H1 (cell line): ENCODE measurements around the gene ADRA2A. TPM values are rescaled to one million over a fixed set of nuclear protein-coding genes. Genes with fewer than 3 reads are reported as not detected.

Experiments used
- CTCF ChIA-PET: fragments of 300-600 bp; sonication (Branson Sonifier 250); formaldehyde crosslinking; loops from one replicate; lab custom pipeline; 2021; ENCODE audit not compliant: partially characterized antibody; lab: Charles Lee
- POLR2A ChIA-PET: fragments of 300-600 bp; sonication (Branson Sonifier 250); formaldehyde crosslinking; loops from one replicate; lab custom pipeline; 2021; ENCODE audit warnings: inconsistent platforms; ENCODE audit not compliant: partially characterized antibody; lab: Charles Lee
- DNase-seq, 2 experiments: peaks; one replicate each; pipeline versions ENCODE4 v3.0.0 to v3.0.0-alpha.2; 2010 to 2022; ENCODE audit warnings: low spot score in 2 of 2, low read depth in 1 of 2, mixed read lengths in 1 of 2
- FAIRE-seq: peaks from 2 replicates; lab custom pipeline; 2011; peaks lifted over from hg19 to GRCh38; lab: Jason Lieb, UNC
- H2AFZ ChIP-seq: 2 replicates; pipeline ENCODE4 v1.8.1; 2012; ENCODE audit warnings: low read length, inconsistent platforms
- H2AK5ac ChIP-seq: 2 replicates; pipeline ENCODE4 v1.6.1; 2013; ENCODE audit warnings: low read depth, low read length
- H2BK120ac ChIP-seq: replicated peaks from 2 replicates; pipeline ENCODE3; 2013; ENCODE audit warnings: low read depth, low read length, inconsistent platforms
- H2BK12ac ChIP-seq: 2 replicates; pipeline ENCODE4 v1.6.1; 2013; ENCODE audit warnings: low read depth, low read length
- H2BK15ac ChIP-seq: 2 replicates; pipeline ENCODE4 v1.6.1; 2013; ENCODE audit warnings: low read length
- H2BK20ac ChIP-seq: 2 replicates; pipeline ENCODE4 v1.6.1; 2013; ENCODE audit warnings: low read length
- H2BK5ac ChIP-seq: 2 replicates; pipeline ENCODE4 v1.6.1; 2013; ENCODE audit warnings: low read depth, low read length
- H3K14ac ChIP-seq: 2 replicates; pipeline ENCODE4 v1.6.1; 2013; ENCODE audit warnings: inconsistent platforms; ENCODE audit not compliant: insufficient read length
- H3K18ac ChIP-seq: 2 replicates; pipeline ENCODE4 v1.6.1; 2013; ENCODE audit warnings: low read length; ENCODE audit errors: extremely low read depth
- H3K23ac ChIP-seq: 2 replicates; pipeline ENCODE4 v1.6.1; 2013; ENCODE audit warnings: inconsistent platforms; ENCODE audit not compliant: insufficient read length
- H3K23me2 ChIP-seq: 2 replicates; pipeline ENCODE4 v1.6.1; 2013; ENCODE audit warnings: low read depth, low read length
- H3K27ac ChIP-seq: 2 replicates; pipeline ENCODE4 v1.6.1; 2011; ENCODE audit warnings: low read depth, low read length, inconsistent platforms
- H3K27me3 ChIP-seq, 4 experiments: replicated peaks in 1 of 4; 1 replicate in 1 of 4; 2 replicates in 3 of 4; pipeline versions ENCODE4 v1.6.1 to v1.8.1; 2011 to 2013; ENCODE audit warnings: low read length in 3 of 4, mild to moderate bottlenecking in 3 of 4, inconsistent platforms in 2 of 4, mixed read lengths in 2 of 4, moderate library complexity in 1 of 4; ENCODE audit not compliant: control insufficient read depth in 3 of 4, insufficient read depth in 3 of 4; ENCODE audit errors: extremely low read depth in 1 of 4
- H3K36me3 ChIP-seq, 4 experiments: 2 replicates each; pipeline versions ENCODE4 v1.6.1 to v1.8.1; 2011 to 2013; ENCODE audit warnings: mild to moderate bottlenecking in 4 of 4, low read length in 3 of 4, moderate library complexity in 2 of 4, control low read depth in 1 of 4, inconsistent platforms in 1 of 4; ENCODE audit not compliant: insufficient read depth in 4 of 4, control insufficient read depth in 2 of 4
- H3K4ac ChIP-seq: replicated peaks from 2 replicates; pipeline ENCODE3; 2013; ENCODE audit warnings: low read length, low read depth, mixed read lengths, inconsistent platforms; ENCODE audit not compliant: insufficient read length
- H3K4me1 ChIP-seq, 4 experiments: replicated peaks in 1 of 4; 1 replicate in 1 of 4; 2 replicates in 3 of 4; pipeline versions ENCODE4 v1.6.1 to v1.8.1; 2011 to 2013; ENCODE audit warnings: low read length in 3 of 4, inconsistent platforms in 2 of 4, mixed read lengths in 1 of 4; ENCODE audit not compliant: insufficient read depth in 4 of 4, control insufficient read depth in 3 of 4
- H3K4me2 ChIP-seq, 2 experiments: 2 replicates each; pipeline versions ENCODE4 v1.6.1 to v1.8.1; 2011 to 2013; ENCODE audit warnings: low read depth in 2 of 2, low read length in 2 of 2, control low read depth in 1 of 2, inconsistent platforms in 1 of 2, mild to moderate bottlenecking in 1 of 2; ENCODE audit not compliant: insufficient read depth in 1 of 2
- H3K4me3 ChIP-seq, 4 experiments: fragments of 200-600, 300-600 bp in 1 of 4; sonication (generic), shearing (Covaris generic), sonication (Bioruptor Twin) in 1 of 4; 2 replicates each; pipeline versions ENCODE4 v1.5.1 to v1.8.1; 2011 to 2016; ENCODE audit warnings: low read length in 4 of 4, low read depth in 3 of 4, control low read depth in 2 of 4, inconsistent platforms in 2 of 4, mild to moderate bottlenecking in 2 of 4, mixed read lengths in 1 of 4, moderate library complexity in 1 of 4; ENCODE audit not compliant: insufficient read depth in 2 of 4; ENCODE audit errors: extremely low read depth in 1 of 4
- H3K56ac ChIP-seq: replicated peaks from 2 replicates; pipeline ENCODE3; 2013; ENCODE audit warnings: low read depth, mild to moderate bottlenecking, mixed read lengths, low read length, inconsistent platforms; ENCODE audit not compliant: insufficient read length
- H3K79me1 ChIP-seq: 2 replicates; pipeline ENCODE4 v1.6.1; 2013; ENCODE audit warnings: low read depth, low read length, control low read depth
- H3K79me2 ChIP-seq, 2 experiments: 2 replicates each; pipeline versions ENCODE4 v1.6.1 to v1.8.1; 2012 to 2013; ENCODE audit warnings: low read length in 2 of 2, mild to moderate bottlenecking in 2 of 2, inconsistent platforms in 1 of 2; ENCODE audit not compliant: insufficient read depth in 2 of 2, control insufficient read depth in 1 of 2
- H3K9ac ChIP-seq, 4 experiments: replicated peaks in 1 of 4; 1 replicate in 1 of 4; 2 replicates in 3 of 4; pipeline versions ENCODE4 v1.6.1 to v1.8.1; 2011 to 2013; ENCODE audit warnings: low read depth in 3 of 4, low read length in 3 of 4, control low read depth in 2 of 4, mild to moderate bottlenecking in 2 of 4, moderate library complexity in 2 of 4, inconsistent platforms in 1 of 4; ENCODE audit errors: extremely low read depth in 1 of 4
- H3K9me3 ChIP-seq, 2 experiments: 2 replicates each; pipeline versions ENCODE4 v1.6.1 to v1.8.1; 2012 to 2013; ENCODE audit warnings: mild to moderate bottlenecking in 2 of 2, moderate library complexity in 2 of 2, control low read depth in 1 of 2, inconsistent platforms in 1 of 2, low read depth in 1 of 2, low read length in 1 of 2, mixed read lengths in 1 of 2; ENCODE audit not compliant: insufficient read depth in 2 of 2
- H4K20me1 ChIP-seq, 2 experiments: replicated peaks in 1 of 2; 2 replicates each; pipeline versions ENCODE3 to v1.8.1; 2011 to 2013; ENCODE audit warnings: inconsistent platforms in 2 of 2, low read length in 2 of 2, mild to moderate bottlenecking in 1 of 2; ENCODE audit not compliant: insufficient read depth in 2 of 2, control insufficient read depth in 1 of 2
- H4K5ac ChIP-seq: 2 replicates; pipeline ENCODE4 v1.6.1; 2013; ENCODE audit warnings: low read length, low read depth, mixed read lengths, inconsistent platforms; ENCODE audit not compliant: insufficient read length
- H4K8ac ChIP-seq: 2 replicates; pipeline ENCODE4 v1.8.0; 2013; ENCODE audit warnings: mild to moderate bottlenecking, moderate library complexity, low read length, inconsistent platforms; ENCODE audit not compliant: insufficient read depth; ENCODE audit errors: extremely low read depth
- H4K91ac ChIP-seq: replicated peaks from 2 replicates; pipeline ENCODE3; 2013; ENCODE audit warnings: low read length, mixed read lengths, inconsistent platforms; ENCODE audit not compliant: insufficient read length
- CHD2 ChIP-seq: IDR thresholded peaks from 2 replicates; pipeline ENCODE4 v1.6.1; 2012; ENCODE audit warnings: low read length, improper control_type of control experiment
- FOSL1 ChIP-seq: IDR thresholded peaks from 2 replicates; pipeline ENCODE4 v1.6.1; 2011; ENCODE audit warnings: mild to moderate bottlenecking, low read depth, low read length, moderate library complexity; ENCODE audit not compliant: insufficient read depth
- MAX ChIP-seq: IDR thresholded peaks from 2 replicates; pipeline ENCODE4 v1.6.1; 2012; ENCODE audit warnings: inconsistent platforms
- POLR2AphosphoS5 ChIP-seq: IDR thresholded peaks from 2 replicates; pipeline ENCODE4 v1.6.1; 2011; ENCODE audit warnings: low read depth, low read length
- RFX5 ChIP-seq: IDR thresholded peaks from 2 replicates; pipeline ENCODE4 v1.6.1; 2011; ENCODE audit warnings: low read depth, low read length, improper control_type of control experiment, borderline replicate concordance
- RNF2 ChIP-seq: fragments of 200-900, 300-1000 bp; sonication (generic); IDR thresholded peaks from 2 replicates; pipeline ENCODE4 v1.7.1; 2016; ENCODE audit warnings: borderline replicate concordance, low read depth, mild to moderate bottlenecking, antibody characterized with exemption, low read length; ENCODE audit not compliant: poor library complexity, severe bottlenecking; ENCODE audit errors: missing control alignments
- SP1 ChIP-seq: IDR thresholded peaks from 2 replicates; pipeline ENCODE4 v1.6.1; 2011; ENCODE audit warnings: low read depth, low read length
- SP4 ChIP-seq: IDR thresholded peaks from 2 replicates; pipeline ENCODE4 v1.6.1; 2012; ENCODE audit warnings: low read length, inconsistent platforms
- SRF ChIP-seq: IDR thresholded peaks from 2 replicates; pipeline ENCODE4 v1.6.1; 2011; ENCODE audit warnings: mild to moderate bottlenecking, low read depth, low read length, moderate library complexity
- TEAD4 ChIP-seq: IDR thresholded peaks from 2 replicates; pipeline ENCODE4 v1.6.1; 2012; ENCODE audit warnings: low read depth, low read length, inconsistent platforms, mixed read lengths
- WGBS, 2 experiments: shearing (Covaris generic) in 1 of 2; methylation state at CpG; one replicate each; pipeline versions ENCODE4 v1.1.6 to v1.1.7; 2013 to 2015; ENCODE audit warnings: low lambda C conversion rate in 2 of 2, mixed read lengths in 2 of 2, inconsistent platforms in 1 of 2, low coverage in 1 of 2, missing lambda C conversion rate in 1 of 2; ENCODE audit not compliant: insufficient replicate concordance in 2 of 2, insufficient coverage in 1 of 2, insufficient read length in 1 of 2; ENCODE audit errors: extremely low coverage in 1 of 2, missing lambda C conversion rate in 1 of 2; 5-methylcytosine and 5-hydroxymethylcytosine counted together
- polyA plus RNA-seq, 7 experiments: library from polyadenylated mRNA; depleted of rRNA in 3 of 7; stranded (reverse) in 5 of 7; unstranded in 2 of 7; fragments of >200 nt in 5 of 7; fragments of 200-250 nt in 2 of 7; gene quantifications; 1 replicate in 5 of 7; 2 replicates in 1 of 7; 4 replicates in 1 of 7; pipeline versions ENCODE4 v1.2.1 to v1.2.3, GENCODE V29; 2011 to 2013; ENCODE audit warnings: missing spikeins in 2 of 7, mixed read lengths in 2 of 7
- total RNA-seq: library from RNA; stranded (reverse); fragmentation: NEBNext Ultra II Directional; extraction: Animal tissue kit (Norgen Biotek cat#: 25700); gene quantifications from 2 replicates; pipeline ENCODE4 v1.2.1, GENCODE V29; 2021

The ADRA2A gene
- total and polyA plus RNA-seq, 2 of the 8 experiments (the other 6 are each of a cell fraction or from before 2014, with no cell fraction given) = 5.9 to 6.2 TPM

- Histone ChIP-seq H3K4me1 (peaks cover 0 to 2% (median 0%) of the 10 kb centered on the region in 4 experiments; a peak in 1 of 7 replicates), H3K9me3 (no peaks in the 10 kb centered on the region), H3K56ac (no peak overlapping the region), H3K4me3 (no peak overlapping the region), H3K23ac (no peak overlapping the region), H3K14ac (no peak overlapping the region)
- FAIRE-seq = no peak
- TF ChIP-seq RNF2 = no peak
- no peak for TF ChIP-seq MAX
- no peak for TF ChIP-seq SRF
- TF ChIP-seq CHD2 = no peak
- no peak for TF ChIP-seq SP1
- TF ChIP-seq POLR2AphosphoS5 = no peak
- no peak for TF ChIP-seq RFX5
- TF ChIP-seq SP4 = no peak
- TF ChIP-seq TEAD4 = no peak
- no peak for TF ChIP-seq FOSL1
- TF ChIP-seq, all 59 proteins: peak for 0
- Histone ChIP-seq H4K20me1 (no peaks in the 10 kb centered on the region), H2BK120ac (no peak overlapping the region), H3K27ac (no peak overlapping the region), H3K23me2 (no peaks in the 10 kb centered on the region), H4K5ac (no peak overlapping the region), H3K79me1 (no peaks in the 10 kb centered on the region), H2BK20ac (no peak overlapping the region), H4K91ac (no peak overlapping the region), H3K4ac (no peak overlapping the region), H2BK15ac (no peak overlapping the region), H3K79me2 (no peaks in the 10 kb centered on the region), H4K8ac (no peak overlapping the region), H2AFZ (no peak overlapping the region), H3K4me2 (no peak overlapping the region), H2BK5ac (no peak overlapping the region), H2AK5ac (no peak overlapping the region), H3K18ac (no peak overlapping the region), H2BK12ac (no peak overlapping the region), H3K9ac (no peak overlapping the region), H3K36me3 (no peaks in the 10 kb centered on the region), H3K27me3 (no peaks in the 10 kb centered on the region)
- 89% methylated on average over 8 of the region's 8 CpGs; no CpG with 5 or more reads in 1 of the 2 experiments for WGBS, 2 experiments
- ChIA-PET POLR2A (interaction anchor here (1.6 kb wide), 1 partner anchor 16 kb away, joined by 5 read pairs; no protein-coding TSS in a partner anchor), CTCF (interaction anchor here (0.6 to 1.0 kb wide), 2 partner anchors 15 to 123 kb away, joined by 3 read pairs; no protein-coding TSS in a partner anchor)
- DNase-seq = no peak
Measured at GRCh38 chr10:111113238-111113960, 36.6 kb downstream of the ADRA2A start.
